DMS 273 treated with DMSO at 0.1 percent for 48 hours (cell line): Measurements from ENCODE around the gene CTSW.
A peak's percentile ranks its signal among the peaks of the same experiment; 100 is the strongest.
"Not testable (repeated sequence)": the region's sequence is repeated elsewhere in the genome, so short reads cannot be mapped to it uniquely, and the experiment has no call there.

ENCODE experiments used
- DNase-seq: peaks from one replicate; lab custom pipeline; 2025; lab: John Stamatoyannopoulos, UW

CTSW gene

DNA sequence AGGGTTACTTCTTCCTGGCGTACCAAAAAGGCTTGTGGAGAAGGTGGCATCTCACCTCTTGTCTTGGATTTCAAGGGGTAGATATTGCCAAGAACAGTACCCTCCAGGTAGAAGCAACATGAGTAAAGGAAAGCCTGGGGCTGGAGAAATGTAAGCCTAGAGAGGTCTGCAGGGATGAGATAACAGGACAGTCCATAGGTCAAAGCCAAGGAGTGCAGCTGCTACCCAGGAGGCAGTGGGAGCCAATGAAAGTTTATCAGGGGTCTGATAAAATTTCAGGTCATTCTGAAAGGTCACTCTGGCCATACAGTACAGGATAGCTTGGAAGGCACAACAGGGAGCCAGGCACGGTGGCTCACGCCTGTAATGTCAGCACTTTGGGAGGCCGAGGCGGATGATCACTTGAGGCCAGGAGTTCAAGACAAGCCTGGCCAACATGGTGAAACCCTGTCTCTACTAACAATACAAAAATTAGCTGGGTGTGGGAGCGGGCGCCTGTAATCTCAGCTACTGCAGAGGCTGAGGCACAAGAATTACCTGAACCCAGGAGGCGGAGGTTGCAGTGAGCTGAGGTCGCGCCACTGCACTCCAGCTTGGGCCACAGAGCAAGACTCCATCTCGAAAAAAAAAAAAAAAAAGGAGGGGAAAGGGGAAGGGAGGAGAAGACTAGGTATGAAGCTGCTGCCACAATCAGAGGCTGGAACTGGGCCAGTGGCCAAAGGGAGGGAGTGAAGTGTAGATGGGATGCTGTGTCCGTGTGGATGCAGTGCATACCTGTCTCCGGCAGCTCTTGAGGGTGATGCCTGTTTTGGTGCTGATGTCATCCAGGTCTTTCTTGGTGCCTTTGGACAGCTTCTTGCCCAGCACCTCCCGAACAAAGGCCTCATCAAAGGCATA is 7.4 kb downstream of the CTSW start:
- DNase-seq = no peak

DNA sequence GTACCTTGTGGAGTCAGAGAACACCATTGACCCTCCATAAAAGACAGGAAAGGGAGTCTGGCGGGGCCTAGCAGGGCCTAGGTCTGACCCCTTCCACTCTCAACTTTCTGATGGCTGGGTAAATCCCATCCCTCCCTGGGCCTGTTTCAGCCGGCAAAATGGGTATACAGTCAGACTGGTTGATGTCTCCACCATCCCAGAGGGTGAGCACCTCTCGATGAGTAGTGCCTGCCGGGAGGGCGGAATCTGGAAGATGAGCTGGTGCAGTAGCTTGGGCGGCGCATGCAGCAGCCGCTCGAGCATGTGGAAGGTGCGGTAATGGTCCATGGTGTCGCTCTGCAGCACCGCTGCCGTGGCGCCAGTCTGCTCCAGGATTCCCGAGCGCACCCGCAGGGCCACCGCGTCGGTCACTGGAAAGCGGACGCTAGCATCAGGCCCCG is 8.1 kb downstream of the CTSW start:
- DNase-seq = no peak

DNA sequence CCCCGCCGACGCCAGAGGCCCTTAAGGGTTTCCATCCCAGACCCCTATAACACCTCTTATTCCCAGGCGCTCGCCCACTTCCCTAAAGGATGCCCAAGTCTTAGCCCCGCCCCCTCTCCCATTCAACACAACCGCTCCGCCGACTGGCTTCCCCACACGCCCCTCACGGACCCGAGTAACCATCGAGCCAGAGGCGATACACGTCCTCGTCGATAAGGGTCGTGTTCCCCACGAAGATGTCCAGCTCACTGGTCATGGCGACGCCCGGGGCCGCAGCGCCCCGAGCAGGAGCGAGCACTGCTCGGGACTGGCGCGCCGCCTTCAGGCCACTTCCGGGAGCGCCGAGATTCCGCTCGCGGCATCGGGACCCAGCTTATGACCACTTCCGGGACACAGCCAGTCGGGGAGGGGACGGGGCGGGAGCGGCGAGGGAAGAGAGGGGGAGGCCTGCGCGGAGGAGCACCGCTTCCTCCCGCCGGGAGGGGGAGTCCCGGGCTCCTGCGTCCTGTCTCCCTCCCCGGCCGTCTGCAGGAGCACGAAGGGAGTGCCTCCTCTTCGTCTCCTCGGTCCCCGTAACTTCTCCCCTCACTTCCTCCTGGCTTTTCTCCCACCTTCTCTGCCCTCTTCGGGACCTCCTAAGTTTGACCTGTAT is 8.7 kb downstream of the CTSW start, which contains the start of gene FIBP:
TSS of gene FIBP (minus strand) at position 309 of the 652 bp plus-strand sequence. CDS start at position 256, 53 bp downstream.
- DNase-seq = peak; percentile 80

DNA sequence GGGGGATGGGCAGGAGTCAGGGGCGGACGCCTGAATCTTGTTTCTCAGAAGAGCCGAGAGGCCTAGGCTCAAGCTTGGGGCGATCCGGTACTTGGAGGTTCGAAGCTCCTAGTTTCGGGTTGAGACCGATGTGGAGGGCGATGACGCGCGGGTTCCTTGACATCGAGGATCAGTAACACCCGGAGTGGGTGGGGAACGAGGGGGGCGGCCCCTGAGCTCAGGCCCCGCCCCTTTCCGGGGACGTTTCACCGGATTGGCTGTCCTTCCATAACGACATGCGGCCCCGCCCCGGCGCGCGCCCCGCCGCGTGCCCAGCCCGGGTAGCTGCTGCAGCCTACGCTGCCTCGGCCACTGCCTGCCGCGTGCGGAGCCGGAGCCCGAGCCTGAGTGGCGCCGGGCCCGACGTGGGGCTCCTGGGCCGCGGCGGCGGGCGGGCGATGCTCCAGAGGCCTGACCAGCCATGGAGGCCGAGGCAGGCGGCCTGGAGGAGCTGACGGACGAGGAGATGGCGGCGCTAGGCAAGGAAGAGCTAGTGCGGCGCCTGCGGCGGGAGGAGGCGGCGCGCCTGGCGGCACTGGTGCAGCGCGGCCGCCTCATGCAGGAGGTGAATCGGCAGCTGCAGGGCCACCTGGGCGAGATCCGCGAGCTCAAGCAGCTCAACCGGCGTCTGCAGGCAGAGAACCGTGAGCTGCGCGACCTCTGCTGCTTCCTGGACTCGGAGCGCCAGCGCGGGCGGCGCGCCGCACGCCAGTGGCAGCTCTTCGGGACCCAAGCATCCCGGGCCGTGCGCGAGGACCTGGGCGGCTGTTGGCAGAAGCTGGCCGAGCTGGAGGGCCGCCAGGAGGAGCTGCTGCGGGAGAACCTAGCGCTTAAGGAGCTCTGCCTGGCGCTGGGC is 10.9 kb downstream of the CTSW start, which contains the start of gene CCDC85B:
TSS of gene CCDC85B (plus strand) at position 350 of the 895 bp plus-strand sequence. CDS start at position 461, 111 bp downstream.
- peak; percentile 53 for DNase-seq

DNA sequence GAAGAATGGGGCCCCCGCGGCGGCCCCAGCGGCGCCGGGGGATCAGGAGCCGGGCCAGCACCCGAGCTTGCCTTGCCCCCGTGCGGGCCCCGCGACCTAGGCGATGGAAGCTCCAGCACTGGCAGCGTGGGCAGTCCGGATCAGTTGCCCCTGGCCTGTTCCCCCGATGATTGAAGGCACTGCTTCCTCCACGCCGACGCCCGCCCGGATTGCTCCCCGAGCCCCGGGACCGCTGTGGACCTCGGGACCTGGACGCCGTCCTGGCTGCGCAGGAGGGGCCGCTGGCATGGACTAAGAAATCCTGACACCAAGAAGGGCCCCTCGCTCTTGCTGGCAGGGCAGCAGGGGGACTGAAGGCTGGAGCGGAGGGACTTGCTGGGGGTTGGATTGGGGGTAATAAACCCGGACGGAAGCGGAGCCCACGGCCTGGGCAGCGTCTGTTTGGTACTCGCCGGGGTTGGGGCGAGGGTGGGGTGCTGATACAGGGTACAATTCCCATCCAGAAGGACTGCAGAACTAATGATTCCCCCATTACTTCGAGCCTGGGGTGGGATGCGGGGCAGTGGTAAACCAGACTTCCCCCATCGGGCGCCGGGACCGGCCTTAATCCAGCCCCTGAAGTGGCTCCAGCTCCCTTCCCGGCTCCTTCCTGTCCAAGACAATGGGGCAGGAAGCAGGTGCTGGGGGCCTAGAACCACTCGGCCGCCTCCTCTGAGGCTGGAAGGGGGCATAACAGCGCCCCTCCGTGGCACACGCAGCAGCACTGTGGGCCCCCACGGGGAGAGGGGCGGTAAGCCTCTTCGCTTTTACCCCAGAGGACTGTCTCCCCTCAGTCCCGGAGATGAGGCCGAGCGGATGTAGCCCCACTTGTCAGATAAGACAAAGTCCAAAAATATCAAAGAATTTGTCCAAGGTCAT is 11.8 kb downstream of the CTSW start:
- DNase-seq = no peak

DNA sequence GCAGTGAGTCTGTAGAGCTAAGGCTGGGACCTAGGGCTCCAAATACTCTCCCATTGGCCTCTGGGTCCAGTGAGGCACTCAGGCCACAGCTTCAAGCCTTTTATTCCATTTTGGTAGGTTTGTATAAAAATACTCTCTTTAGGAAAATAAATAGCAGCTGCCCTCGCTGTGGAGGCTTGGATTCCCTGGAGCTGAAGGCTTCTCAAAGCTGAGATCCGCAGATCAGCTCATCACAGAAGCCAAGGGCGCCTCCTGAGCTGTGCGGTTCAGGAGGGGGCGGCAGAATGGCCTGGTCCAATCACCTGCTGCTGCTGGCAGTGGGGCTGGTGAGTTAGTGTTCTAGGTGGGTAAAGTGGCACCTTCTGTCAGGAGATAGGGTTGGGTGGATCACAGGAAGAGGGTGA is 12.5 kb downstream of the CTSW start:
- not testable (repeated sequence) for DNase-seq

DNA sequence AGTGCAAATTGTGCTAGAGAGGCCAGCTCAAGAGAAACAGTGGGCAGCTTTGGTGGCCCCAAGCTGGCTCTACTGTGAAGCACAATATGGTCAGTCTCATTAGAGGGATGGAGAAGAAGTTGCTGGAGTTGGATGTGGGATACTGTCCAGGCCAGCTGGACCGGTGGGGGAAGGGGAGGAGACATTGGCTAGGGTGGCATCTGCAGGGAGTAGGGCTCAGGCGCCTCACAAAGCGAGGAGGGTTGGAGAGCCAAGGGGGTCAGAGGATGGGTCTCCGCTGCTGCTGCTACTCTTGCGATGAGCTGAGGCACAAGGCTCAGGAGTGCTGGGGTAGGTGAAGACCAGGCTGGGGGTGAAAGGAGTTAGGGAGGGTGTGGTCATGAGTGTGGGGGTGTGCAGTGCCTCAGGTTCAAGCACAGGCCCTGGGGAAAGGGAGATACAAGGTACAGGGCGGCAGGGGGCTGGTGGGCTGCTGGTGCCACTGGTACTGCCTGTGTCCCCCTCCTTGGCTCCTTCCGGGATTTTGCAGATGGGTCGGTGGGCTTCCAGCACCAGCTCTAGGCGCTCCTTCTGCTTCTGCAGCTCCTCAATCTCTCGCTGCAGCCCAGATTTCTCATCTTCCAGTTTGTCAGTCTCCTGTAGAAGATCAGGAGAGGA is 13.2 kb downstream of the CTSW start:
- no peak for DNase-seq

DNA sequence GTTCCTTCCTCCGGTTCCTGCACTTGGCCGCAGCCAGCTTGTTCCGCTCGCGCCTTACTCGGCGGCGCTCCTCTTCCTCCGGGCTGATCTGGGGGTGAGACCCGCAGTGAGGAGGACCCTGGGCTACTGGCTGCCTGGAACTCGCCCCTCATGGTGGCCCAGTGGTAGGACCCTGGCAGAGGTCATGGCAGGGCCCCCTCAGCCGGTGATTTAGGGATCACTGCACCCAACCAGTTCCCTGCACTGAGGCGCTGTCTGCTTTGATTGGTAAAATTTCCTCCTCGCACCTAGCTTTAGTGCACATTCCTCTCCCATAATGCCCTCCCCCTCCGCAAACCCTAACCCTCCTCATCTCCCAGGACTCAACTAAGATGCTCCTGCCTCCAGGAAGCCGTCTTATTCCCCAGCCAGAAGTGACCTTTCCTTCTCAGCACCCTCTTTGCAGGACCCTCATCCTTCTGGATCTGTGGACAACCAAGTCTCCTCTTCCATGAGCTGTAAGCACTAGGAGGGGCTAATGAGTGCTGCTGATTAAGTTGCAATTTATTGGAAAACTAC is 14.5 kb downstream of the CTSW start:
- no peak for DNase-seq

DNA sequence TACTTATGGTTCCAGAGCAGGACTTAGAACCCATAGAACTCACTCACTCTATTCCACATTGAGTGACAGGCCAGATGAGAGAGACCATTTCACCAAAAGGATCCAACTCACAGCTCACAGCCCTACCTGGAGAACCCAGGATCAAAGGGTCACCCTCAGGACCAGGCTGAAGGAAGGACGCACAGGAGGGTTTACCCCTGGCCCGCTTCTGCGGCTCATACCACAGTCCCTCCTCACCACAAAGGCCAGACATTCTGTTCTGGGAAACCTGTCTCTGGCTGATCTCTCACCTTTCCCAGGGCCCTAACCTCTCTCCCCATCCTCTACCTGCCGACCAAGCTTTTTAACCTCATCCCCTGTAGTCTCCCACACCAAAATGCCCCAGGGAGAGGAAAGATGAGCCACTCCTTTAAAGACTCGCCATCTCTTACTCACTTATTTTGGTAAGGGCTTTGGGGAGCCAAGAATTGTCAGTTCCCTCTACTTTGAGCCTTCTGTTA is 15.9 kb downstream of the CTSW start:
- DNase-seq = no peak

DNA sequence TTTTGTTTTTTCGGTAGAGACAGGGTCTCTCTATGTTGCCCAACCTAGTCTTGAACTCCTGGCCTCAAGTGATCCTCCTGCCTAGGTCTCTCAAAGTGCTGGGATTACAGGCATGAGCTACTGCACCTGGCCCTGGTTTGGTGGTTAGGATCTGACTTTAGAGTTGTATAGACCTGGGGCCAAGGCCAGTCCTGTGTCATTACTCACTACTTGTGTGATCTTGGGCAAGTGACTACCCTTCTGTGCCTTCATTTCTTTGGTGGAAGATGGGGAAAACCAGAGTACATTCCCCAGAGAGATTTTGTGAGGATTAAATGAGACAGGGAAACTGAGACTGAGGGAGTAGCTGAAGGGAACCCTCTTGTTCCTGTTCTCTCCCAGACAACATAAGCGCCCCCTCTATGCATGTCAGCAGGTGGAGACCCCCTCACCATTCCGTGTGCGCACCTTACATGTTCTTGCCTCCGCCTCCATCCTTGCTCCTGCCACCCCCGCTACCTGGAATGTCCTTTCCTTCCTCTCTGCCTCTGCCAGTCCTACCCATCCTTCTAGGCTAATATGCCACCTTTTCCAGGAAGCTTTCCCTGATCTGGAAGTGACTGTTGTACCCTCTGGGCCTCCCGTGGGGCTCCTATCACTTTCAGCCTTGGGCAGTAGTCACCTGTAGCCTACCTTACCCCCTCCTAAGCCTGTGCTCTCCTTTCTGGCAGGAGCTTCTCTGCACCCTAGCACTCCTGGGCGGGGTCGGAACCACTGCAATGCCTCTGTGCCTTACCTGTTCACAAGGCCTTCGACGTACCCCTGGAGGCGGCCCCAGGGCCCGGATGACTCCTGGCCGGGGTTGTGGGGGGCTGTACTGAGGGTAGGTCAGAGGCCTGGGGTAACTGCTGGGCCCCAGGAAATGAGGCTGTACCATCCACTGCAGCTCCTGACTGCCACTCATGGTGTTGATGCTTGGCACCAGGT is 16.7 kb downstream of the CTSW start:
- DNase-seq = no peak

DNA sequence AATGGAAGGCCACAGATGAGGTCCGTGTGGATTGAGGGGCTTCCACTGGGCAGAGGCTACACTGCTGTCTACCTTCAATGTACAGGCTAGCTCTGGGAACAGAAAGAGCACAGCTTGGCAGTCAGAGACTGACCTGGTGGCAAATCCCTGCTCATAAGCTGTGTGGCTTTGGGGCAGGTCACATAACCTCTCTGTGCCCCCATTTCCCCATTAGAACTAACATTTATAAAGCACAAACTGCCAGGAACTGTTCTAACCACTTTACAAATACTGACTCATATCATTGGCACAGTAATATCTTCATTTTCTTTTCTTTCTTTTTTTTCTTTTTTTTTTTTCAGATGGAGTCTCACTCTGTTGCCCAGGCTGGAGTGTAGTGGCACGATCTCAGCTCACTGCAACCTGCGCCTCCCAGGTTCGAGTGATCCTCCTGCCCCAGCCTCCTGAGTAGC is 17.4 kb downstream of the CTSW start:
- DNase-seq = no peak

DNA sequence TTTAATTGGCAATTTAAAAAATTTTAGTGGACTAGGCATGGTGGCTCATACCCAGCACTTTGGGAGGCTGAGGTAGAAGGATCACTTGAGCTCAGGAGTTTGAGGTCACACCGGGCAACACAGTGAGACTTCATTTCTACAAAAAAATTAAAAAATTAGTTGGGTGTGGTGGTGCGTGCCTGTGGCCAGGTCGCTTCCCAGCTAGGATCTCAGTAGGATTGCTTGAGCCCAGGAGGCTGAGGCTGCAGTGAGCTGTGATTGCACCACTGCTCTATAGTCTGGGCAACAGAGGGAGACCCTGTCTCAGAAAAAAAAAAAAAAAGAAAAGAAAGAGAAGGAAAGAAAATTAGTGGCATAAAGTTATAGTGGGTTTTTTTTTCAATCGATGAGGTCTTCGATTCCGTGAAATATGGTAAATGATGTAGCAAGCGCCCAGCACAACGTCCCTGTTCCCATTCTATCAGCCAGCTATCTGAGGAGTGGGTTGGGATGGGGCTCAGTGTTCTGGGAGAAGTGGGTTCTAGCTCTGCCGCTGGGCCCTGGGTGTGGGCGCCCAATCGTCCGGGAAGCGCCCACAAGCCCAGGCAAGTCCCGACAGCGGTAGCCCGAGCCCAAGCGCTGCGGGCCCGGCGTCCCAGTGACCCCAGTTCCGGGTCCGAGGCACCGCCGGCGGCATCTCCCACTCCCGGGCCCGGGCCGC is 19.2 kb downstream of the CTSW start:
- no peak for DNase-seq

DNA sequence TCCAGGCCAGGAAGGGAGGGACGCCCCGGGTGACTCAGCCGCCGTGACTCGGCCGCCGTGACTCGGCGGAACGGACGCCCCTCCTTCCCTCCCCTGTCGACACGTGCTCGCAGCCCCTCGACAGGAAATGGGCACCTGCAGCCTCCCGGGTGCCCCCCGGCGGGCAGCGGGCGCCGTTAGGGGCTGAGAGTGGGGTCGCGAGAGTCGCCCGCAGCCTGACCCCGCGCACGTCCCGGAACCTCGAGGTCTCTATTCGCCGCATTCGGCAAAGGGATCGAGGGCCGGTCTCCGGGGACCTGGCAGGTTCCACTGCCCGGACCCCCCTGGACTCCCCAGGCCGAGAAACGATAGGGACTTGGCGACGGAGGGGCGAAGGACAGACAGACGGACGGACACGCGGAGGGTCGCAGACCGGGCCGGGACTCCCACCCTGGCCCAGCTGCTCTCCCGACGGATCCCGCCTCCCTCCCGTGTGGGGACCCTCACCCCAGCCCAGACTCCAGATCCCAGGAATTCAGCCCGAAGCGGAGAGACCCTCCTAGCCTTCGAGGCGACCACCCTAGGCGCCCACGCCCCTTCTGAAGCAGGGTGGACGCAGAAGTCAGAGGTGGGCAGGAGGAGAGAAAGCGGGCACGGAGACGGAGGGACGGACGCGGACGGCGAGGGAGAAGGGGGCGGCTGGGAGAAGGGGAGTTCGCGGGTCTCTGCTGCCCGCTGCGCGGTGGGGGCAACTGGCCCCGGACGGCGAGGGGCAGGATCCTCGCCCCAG is 19.9 kb downstream of the CTSW start:
- DNase-seq = no peak

DNA sequence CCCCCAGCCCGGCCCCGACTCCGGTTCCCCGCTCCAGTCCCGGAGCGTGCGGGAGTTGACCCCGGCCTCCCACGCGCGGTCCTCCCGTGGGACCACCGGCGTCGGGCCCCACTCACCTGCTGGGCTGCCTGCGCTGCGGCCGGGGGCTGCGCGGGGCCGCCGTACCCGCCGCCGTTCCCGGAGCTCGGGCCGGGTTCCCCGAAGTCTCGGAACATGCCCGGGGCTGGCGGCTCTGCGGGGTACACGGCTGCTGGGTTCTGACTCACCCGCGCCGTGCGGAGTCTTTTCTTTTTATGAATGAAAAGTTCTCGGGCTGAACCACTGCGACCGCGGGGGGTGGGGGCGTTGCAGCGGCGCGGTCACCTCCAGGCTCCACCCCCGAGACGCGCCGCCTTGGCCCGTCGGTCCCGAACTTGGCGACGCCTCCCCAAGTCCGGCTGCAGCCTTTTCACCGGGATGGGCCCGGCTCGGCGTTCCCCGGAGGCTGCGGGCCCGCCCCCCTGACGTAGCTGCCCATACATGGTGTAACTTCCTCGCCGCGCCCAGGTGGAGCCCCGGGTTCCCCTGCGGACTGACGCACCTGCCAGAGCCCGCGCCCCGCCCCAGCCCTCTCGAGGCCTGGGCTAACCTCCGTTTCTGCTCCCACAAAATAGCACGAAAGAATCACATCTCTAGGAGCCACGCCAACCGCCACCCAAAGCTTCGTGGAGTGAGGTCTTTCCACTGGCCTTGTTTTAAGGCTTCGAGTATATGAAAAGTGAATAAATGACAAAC is 20.7 kb downstream of the CTSW start, which contains the start of gene FOSL1:
TSS of gene FOSL1 (minus strand) at position 264 of the 774 bp plus-strand sequence. CDS start at position 215, 49 bp downstream.
- DNase-seq = no peak

DNA sequence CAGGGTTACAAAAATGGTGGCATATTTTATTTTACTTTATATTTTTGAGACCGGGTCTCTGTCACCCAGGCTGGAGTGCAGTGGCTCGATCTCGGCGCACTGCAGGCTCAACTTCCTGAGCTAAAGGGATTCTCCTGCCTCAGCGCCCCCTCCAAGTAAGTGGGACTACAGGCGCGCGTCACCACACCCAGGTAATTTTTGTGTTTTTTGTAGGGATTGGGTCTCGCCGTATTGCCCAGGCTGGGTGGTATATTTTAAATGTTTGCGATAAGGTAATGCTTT is 21.2 kb downstream of the CTSW start:
- DNase-seq = no peak

DNA sequence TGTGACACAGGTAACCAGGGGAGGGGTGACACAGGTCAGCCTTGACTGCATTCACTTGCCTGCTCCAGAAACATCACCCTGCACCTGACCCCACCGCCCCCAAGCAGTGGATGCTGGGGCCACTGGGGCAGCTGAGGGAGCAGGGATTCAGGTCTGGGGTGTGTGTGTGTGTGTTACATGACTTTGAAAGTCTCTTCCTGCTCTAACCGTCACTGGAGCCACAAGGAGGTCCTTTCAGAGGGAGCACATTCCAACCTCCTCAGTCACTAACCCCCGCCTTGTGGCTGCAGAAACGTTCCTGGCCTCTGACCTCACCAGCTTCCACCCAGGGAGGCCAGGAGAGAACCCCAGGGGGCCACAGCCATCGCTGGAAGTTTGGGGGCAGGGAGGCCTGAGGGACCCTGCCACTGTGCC is 23.4 kb downstream of the CTSW start:
- DNase-seq = no peak
